ENCODE data around the gene CHDH. TPM values are rescaled to one million over a fixed set of nuclear protein-coding genes. Genes with fewer than 3 reads are reported as not detected.

CHDH gene
- total RNA-seq, 1 donor from 2014 or later, result 1.7 TPM

- peaks cover 18% of the 10 kb centered on the region for H3K4me1 ChIP-seq
- intact Hi-C loops (cut with DNase I), result no loop called here
- no peaks in the 10 kb centered on the region for H3K27me3 ChIP-seq
- H3K36me3 ChIP-seq, result no peaks in the 10 kb centered on the region
- H3K4me3 ChIP-seq, result no peak overlapping the region
- no peak for DNase-seq (ENCODE audit: extremely low spot score in 2 of 2)
- H3K27ac ChIP-seq, result peak overlapping the region; percentile 2
- TF ChIP-seq CTCF (IDR thresholded peaks at IDR 0.05) (no peak), POLR2A (IDR thresholded peaks at IDR 0.05) (no peak), POLR2AphosphoS5 (IDR thresholded peaks at IDR 0.05; ENCODE audit: insufficient read depth in 1 of 2, low read depth in 1 of 2) (no peak)
- no peaks in the 10 kb centered on the region for H3K9me3 ChIP-seq
Measured at GRCh38 chr3:53844262-53845102, 1.7 kb downstream of the CHDH start.

- intact Hi-C loops (cut with DNase I), result no loop called here
- Histone ChIP-seq H3K9me3 (no peaks in the 10 kb centered on the region), H3K4me3 (no peak overlapping the region), H3K27ac (peak overlapping the region; percentile 37), H3K36me3 (no peaks in the 10 kb centered on the region), H3K27me3 (no peaks in the 10 kb centered on the region), H3K4me1 (peaks cover 18% of the 10 kb centered on the region)
- TF ChIP-seq POLR2AphosphoS5 (IDR thresholded peaks at IDR 0.05; ENCODE audit: insufficient read depth in 1 of 2, low read depth in 1 of 2) (no peak), POLR2A (IDR thresholded peaks at IDR 0.05) (no peak), CTCF (IDR thresholded peaks at IDR 0.05) (no peak)
- no peak for DNase-seq (ENCODE audit: extremely low spot score in 2 of 2)
Measured at GRCh38 chr3:53843195-53844177, 2.7 kb downstream of the CHDH start.

GRCh38 chr3:53842436-53843194 is 3.6 kb downstream of the CHDH start:
- H3K4me1 ChIP-seq, result peaks cover 18% of the 10 kb centered on the region
- no peak for DNase-seq (ENCODE audit: extremely low spot score in 2 of 2)

GRCh38 chr3:53841296-53841695 is 4.9 kb downstream of the CHDH start:
- TF ChIP-seq CTCF (IDR thresholded peaks at IDR 0.05) (no peak), POLR2A (IDR thresholded peaks at IDR 0.05) (no peak), POLR2AphosphoS5 (IDR thresholded peaks at IDR 0.05; ENCODE audit: insufficient read depth in 1 of 2, low read depth in 1 of 2) (no peak)
- H3K4me3 ChIP-seq, result no peak overlapping the region
- no peaks in the 10 kb centered on the region for H3K27me3 ChIP-seq
- H3K27ac ChIP-seq, result no peak overlapping the region
- intact Hi-C loops (cut with DNase I), result no loop called here
- DNase-seq (ENCODE audit: extremely low spot score in 2 of 2), result no peak
- no peaks in the 10 kb centered on the region for H3K36me3 ChIP-seq
- H3K9me3 ChIP-seq, result no peaks in the 10 kb centered on the region
- peaks cover 9% of the 10 kb centered on the region for H3K4me1 ChIP-seq

More at GRCh38 chr3:53842436-53843194, 3.6 kb downstream of the CHDH start:
- no peak overlapping the region for H3K27ac ChIP-seq
- no peaks in the 10 kb centered on the region for H3K9me3 ChIP-seq
- TF ChIP-seq POLR2A (IDR thresholded peaks at IDR 0.05), result no peak
- no peak for TF ChIP-seq CTCF (IDR thresholded peaks at IDR 0.05)
- no peak for TF ChIP-seq POLR2AphosphoS5 (IDR thresholded peaks at IDR 0.05; ENCODE audit: insufficient read depth in 1 of 2, low read depth in 1 of 2)
- H3K4me3 ChIP-seq, result no peak overlapping the region
- H3K36me3 ChIP-seq, result no peaks in the 10 kb centered on the region
- intact Hi-C loops (cut with DNase I), result no loop called here
- no peaks in the 10 kb centered on the region for H3K27me3 ChIP-seq
